HCT116 (cell line): ENCODE results near the gene HOXC11. TPM values are rescaled to one million over a fixed set of nuclear protein-coding genes. Genes with fewer than 3 reads are reported as not detected.

Experiments
- ATAC-seq: fragments of 200-7000 bp; cut with Tn5 transposase; 2 replicates; pipeline ENCODE4 v1.9.1; 2020; ENCODE audit warnings: mild to moderate bottlenecking, moderate library complexity
- BruUV-seq: library from RNA; stranded (reverse); fragments of 400-500 nt; replicated peaks from 2 replicates; lab custom pipeline; 2021; lab: Mats Ljungman, UMichigan
- CTCF ChIA-PET: fragments of 300-600 bp; sonication (Branson Sonifier 250); formaldehyde crosslinking; loops from one replicate; lab custom pipeline; 2021; ENCODE audit warnings: antibody characterized with exemption; lab: Charles Lee
- POLR2A ChIA-PET: fragments of 300-600, 350-600 bp; sonication (Branson Sonifier 250); formaldehyde crosslinking; loops from one replicate; lab custom pipeline; 2021; ENCODE audit warnings: antibody characterized with exemption; lab: Charles Lee
- RAD21 ChIA-PET, 2 experiments: fragments of 300-600 bp; sonication (Branson Sonifier 250); formaldehyde crosslinking; loops; one replicate each; lab custom pipeline; 2023; ENCODE audit warnings: low total read pairs in 2 of 2; ENCODE audit not compliant: uncharacterized antibody in 2 of 2, unreplicated experiment in 2 of 2, low non-redundant PET in 1 of 2; lab: Charles Lee
- DNase-seq: peaks from one replicate; pipeline ENCODE4 v3.0.0-alpha.2; 2010; ENCODE audit warnings: low read depth, low spot score
- H2AFZ ChIP-seq: fragments of 200-600 bp; shearing (Covaris generic), sonication (generic); 2 replicates; pipeline ENCODE4 v1.6.1; 2017; ENCODE audit warnings: low read depth, mixed run types, mixed read lengths, antibody characterized with exemption, low read length; ENCODE audit not compliant: poor library complexity, severe bottlenecking
- H3K27ac ChIP-seq: 2 replicates; pipeline ENCODE4 v1.5.1; 2012; ENCODE audit warnings: low read depth, low read length
- H3K27me3 ChIP-seq: fragments of 200-600 bp; sonication (generic); 2 replicates; pipeline ENCODE4 v1.6.1; 2016; ENCODE audit warnings: mixed run types, low read length, mixed read lengths; ENCODE audit not compliant: insufficient read depth
- H3K36me3 ChIP-seq, 2 experiments: fragments of 200-500 bp in 1 of 2; fragments of 200-600 bp in 1 of 2; sonication (Bioruptor generic) in 1 of 2; sonication (generic) in 1 of 2; 2 replicates each; pipeline versions ENCODE4 v1.5.1 to v1.6.1; 2014 to 2016; ENCODE audit warnings: low read length in 2 of 2, inconsistent platforms in 1 of 2, mixed read lengths in 1 of 2, mixed run types in 1 of 2; ENCODE audit not compliant: insufficient read depth in 2 of 2, control insufficient read depth in 1 of 2
- H3K4me1 ChIP-seq, 2 experiments: fragments of 200-600 bp in 1 of 2; sonication (generic) in 1 of 2; 2 replicates each; pipeline versions ENCODE4 v1.5.1 to v1.6.1; 2012 to 2017; ENCODE audit warnings: low read length in 2 of 2, inconsistent platforms in 1 of 2, mild to moderate bottlenecking in 1 of 2, mixed read lengths in 1 of 2, mixed run types in 1 of 2, moderate library complexity in 1 of 2; ENCODE audit not compliant: insufficient read depth in 2 of 2, control insufficient read depth in 1 of 2
- H3K4me2 ChIP-seq: fragments of 200-600 bp; sonication (generic); 2 replicates; pipeline ENCODE4 v1.6.1; 2017; ENCODE audit warnings: mixed run types, low read length, mixed read lengths
- H3K4me3 ChIP-seq, 2 experiments: fragments of 200-600 bp in 1 of 2; sonication (generic) in 1 of 2; replicated peaks in 1 of 2; 2 replicates each; pipeline ENCODE4 v1.5.1; 2011 to 2016; ENCODE audit warnings: low read length in 2 of 2, control low read depth in 1 of 2, low read depth in 1 of 2, mild to moderate bottlenecking in 1 of 2, mixed read lengths in 1 of 2, mixed run types in 1 of 2
- H3K79me2 ChIP-seq: fragments of 200-600 bp; sonication (generic); 2 replicates; pipeline ENCODE4 v1.6.1; 2017; ENCODE audit warnings: mild to moderate bottlenecking, mixed run types, low read length, moderate library complexity, mixed read lengths; ENCODE audit not compliant: insufficient read depth
- H3K9ac ChIP-seq: fragments of 200-600 bp; sonication (generic); 2 replicates; pipeline ENCODE4 v1.6.1; 2016; ENCODE audit warnings: low read length, mixed read lengths
- H3K9me2 ChIP-seq: fragments of 200-600 bp; sonication (generic), shearing (Covaris generic); 2 replicates; pipeline ENCODE4 v1.6.1; 2017; ENCODE audit warnings: mixed run types, mild to moderate bottlenecking, moderate library complexity; ENCODE audit not compliant: insufficient read depth
- H3K9me3 ChIP-seq, 2 experiments: fragments of 200-500 bp in 1 of 2; fragments of 200-600 bp in 1 of 2; sonication (Bioruptor generic) in 1 of 2; sonication (generic) in 1 of 2; 2 replicates each; pipeline ENCODE4 v1.6.1; 2014 to 2017; ENCODE audit warnings: low read length in 2 of 2, mixed read lengths in 2 of 2, inconsistent platforms in 1 of 2, low read depth in 1 of 2, mild to moderate bottlenecking in 1 of 2, mixed run types in 1 of 2, moderate library complexity in 1 of 2; ENCODE audit not compliant: control insufficient read depth in 1 of 2, insufficient read depth in 1 of 2
- H4K20me1 ChIP-seq: fragments of 200-600 bp; sonication (generic), shearing (Covaris generic); 2 replicates; pipeline ENCODE4 v1.6.1; 2017; ENCODE audit warnings: mixed run types, mild to moderate bottlenecking, moderate library complexity; ENCODE audit not compliant: insufficient read depth
- CEBPB ChIP-seq: IDR thresholded peaks from 2 replicates; pipeline ENCODE4 v1.6.1; 2012; ENCODE audit warnings: low read depth
- EZH2phosphoT487 ChIP-seq: fragments of 200-600 bp; IDR thresholded peaks from 2 replicates; pipeline ENCODE4 v1.6.1; 2018; ENCODE audit warnings: antibody characterized with exemption, borderline replicate concordance
- POLR2A ChIP-seq: IDR thresholded peaks from 2 replicates; pipeline ENCODE4 v1.7.0; 2011; ENCODE audit warnings: borderline replicate concordance; ENCODE audit not compliant: insufficient read depth, insufficient read length; ENCODE audit errors: extremely low read depth
- REST ChIP-seq: IDR thresholded peaks from 2 replicates; pipeline ENCODE4 v1.6.1; 2012; ENCODE audit warnings: low read depth
- TCF7L2 ChIP-seq: IDR thresholded peaks from 2 replicates; pipeline ENCODE4 v1.7.0; 2011; ENCODE audit warnings: borderline replicate concordance, inconsistent platforms; ENCODE audit not compliant: insufficient read depth, insufficient read length; ENCODE audit errors: extremely low read depth
- ZBTB33 ChIP-seq: IDR thresholded peaks from 2 replicates; pipeline ENCODE4 v1.6.1; 2011; ENCODE audit warnings: mild to moderate bottlenecking, low read length, moderate library complexity; ENCODE audit not compliant: insufficient replicate concordance; ENCODE audit errors: extremely low read depth
- intact Hi-C: fragments of 100-400 bp; cut with micrococcal nuclease; formaldehyde crosslinking; loops from 2 replicates; pipeline ENCODE4 v1.10.0; 2022
- total RNA-seq: library from RNA; stranded (reverse); gene quantifications from one replicate; pipeline ENCODE4 v1.2.1, GENCODE V29; 2021; ENCODE audit not compliant: unreplicated experiment
- TF ChIP-seq, protein P1 (sequence below), 3 experiments: fragments of 200-600 bp in 1 of 3; sonication (generic) in 1 of 3; IDR thresholded peaks in 2 of 3; conservative IDR thresholded peaks in 1 of 3; 2 replicates each; pipeline ENCODE4 v1.5.1; 2012 to 2017; ENCODE audit warnings: low read depth in 2 of 3, low read length in 2 of 3, antibody characterized with exemption in 1 of 3, borderline replicate concordance in 1 of 3, control low read depth in 1 of 3, mild to moderate bottlenecking in 1 of 3, mixed read lengths in 1 of 3, mixed run types in 1 of 3, moderate library complexity in 1 of 3; ENCODE audit not compliant: insufficient read depth in 1 of 3

HOXC11 gene
- total RNA-seq, 1 experiment from 2014 or later, result 0.22 TPM

GRCh38 chr12:53944209-53944608, 28.7 kb upstream of the HOXC11 start:
- no peak for TF ChIP-seq TCF7L2
- TF ChIP-seq, protein P1, sequence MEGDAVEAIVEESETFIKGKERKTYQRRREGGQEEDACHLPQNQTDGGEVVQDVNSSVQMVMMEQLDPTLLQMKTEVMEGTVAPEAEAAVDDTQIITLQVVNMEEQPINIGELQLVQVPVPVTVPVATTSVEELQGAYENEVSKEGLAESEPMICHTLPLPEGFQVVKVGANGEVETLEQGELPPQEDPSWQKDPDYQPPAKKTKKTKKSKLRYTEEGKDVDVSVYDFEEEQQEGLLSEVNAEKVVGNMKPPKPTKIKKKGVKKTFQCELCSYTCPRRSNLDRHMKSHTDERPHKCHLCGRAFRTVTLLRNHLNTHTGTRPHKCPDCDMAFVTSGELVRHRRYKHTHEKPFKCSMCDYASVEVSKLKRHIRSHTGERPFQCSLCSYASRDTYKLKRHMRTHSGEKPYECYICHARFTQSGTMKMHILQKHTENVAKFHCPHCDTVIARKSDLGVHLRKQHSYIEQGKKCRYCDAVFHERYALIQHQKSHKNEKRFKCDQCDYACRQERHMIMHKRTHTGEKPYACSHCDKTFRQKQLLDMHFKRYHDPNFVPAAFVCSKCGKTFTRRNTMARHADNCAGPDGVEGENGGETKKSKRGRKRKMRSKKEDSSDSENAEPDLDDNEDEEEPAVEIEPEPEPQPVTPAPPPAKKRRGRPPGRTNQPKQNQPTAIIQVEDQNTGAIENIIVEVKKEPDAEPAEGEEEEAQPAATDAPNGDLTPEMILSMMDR (IDR thresholded peaks at IDR 0.05 in 2 of 3, conservative IDR thresholded peaks at IDR 0.05 in 1 of 3; ENCODE audit: borderline replicate concordance in 1 of 3, insufficient read depth in 1 of 3, low read depth in 2 of 3, low read length in 2 of 3), result no peak
- TF ChIP-seq CEBPB, result no peak
- no peak for TF ChIP-seq ZBTB33
- no peak for TF ChIP-seq REST
- TF ChIP-seq POLR2A, result no peak
- TF ChIP-seq EZH2phosphoT487, result no peak
- no peaks in the 10 kb centered on the region for H3K36me3 ChIP-seq
- H3K9ac ChIP-seq, result no peak overlapping the region
- ChIA-PET POLR2A (no interaction called here), CTCF (no interaction called here), RAD21 (no interaction called here)
- no peaks in the 10 kb centered on the region for H3K9me2 ChIP-seq
- peaks cover 0 to under 1% of the 10 kb centered on the region in 2 experiments; a peak in 1 of 4 replicates for H3K4me1 ChIP-seq
- no TSS peak for BruUV-seq
- H2AFZ ChIP-seq, result no peak overlapping the region
- H3K79me2 ChIP-seq, result no peaks in the 10 kb centered on the region
- ATAC-seq (no peak), DNase-seq (no peak)
- no peak overlapping the region for H3K4me3 ChIP-seq
- intact Hi-C loops, result no loop called here
- H3K27ac ChIP-seq, result no peak overlapping the region
- no peaks in the 10 kb centered on the region for H3K27me3 ChIP-seq
- H4K20me1 ChIP-seq, result no peaks in the 10 kb centered on the region
- no peaks in the 10 kb centered on the region for H3K9me3 ChIP-seq
- no peak overlapping the region for H3K4me2 ChIP-seq
